HFF-Myc (cell line): ENCODE data around the gene FAM13C.

ENCODE experiments used
- DNase-seq: peaks from one replicate; pipeline ENCODE4 v3.0.0-alpha.2; 2011; ENCODE audit warnings: low read depth; ENCODE audit errors: extremely low read depth
- H3K4me3 ChIP-seq: replicated peaks from 2 replicates; pipeline ENCODE4 v1.5.1; 2011; ENCODE audit warnings: low read depth, mild to moderate bottlenecking, control low read depth, low read length
- CTCF ChIP-seq: IDR thresholded peaks from 2 replicates; pipeline ENCODE4 v1.5.1; 2012; ENCODE audit warnings: mild to moderate bottlenecking, low read depth, low read length, control low read depth; ENCODE audit errors: missing control alignments

FAM13C gene

GRCh38 chr10:59206204-59206720 lies 156.1 kb downstream of the FAM13C start:
- no peak for DNase-seq
- no peak for TF ChIP-seq CTCF
- H3K4me3 ChIP-seq: no peak overlapping the region
